Measurements from ENCODE around the gene WDR33. TPM values are rescaled to one million over a fixed set of nuclear protein-coding genes. Genes with fewer than 3 reads are reported as not detected.

WDR33 gene
- total RNA-seq, 1 experiment from 2014 or later: 46.7 TPM

DNA sequence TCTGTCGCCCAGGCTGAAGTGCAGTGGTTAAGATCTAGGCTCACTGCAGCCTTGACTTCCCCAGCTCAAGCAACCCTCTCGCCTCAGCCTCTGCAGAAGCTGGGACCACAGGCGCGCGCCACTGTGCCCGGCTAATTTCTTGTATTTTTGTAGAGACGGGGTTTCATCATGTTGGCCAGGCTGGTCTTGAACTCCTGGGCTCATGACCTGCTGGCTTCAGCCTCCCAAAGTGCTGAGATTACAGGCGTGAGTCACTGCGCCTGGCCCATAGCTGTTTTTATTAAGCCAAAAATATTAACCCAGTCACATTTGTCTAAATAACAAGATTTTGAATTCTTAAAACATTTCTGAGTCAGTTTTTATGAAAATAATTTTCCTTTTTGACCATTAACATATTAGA, 116.0 kb downstream of the WDR33 start:
- no peak overlapping the region for H3K27ac Mint-ChIP-seq (ENCODE audit: low read depth, unreplicated experiment)
- no peaks in the 10 kb centered on the region for H3K27me3 Mint-ChIP-seq (ENCODE audit: insufficient read depth, unreplicated experiment)
- H3K9me3 Mint-ChIP-seq (ENCODE audit: unreplicated experiment): peaks cover 17% of the 10 kb centered on the region
- CTCF ChIA-PET: no interaction called here
- intact Hi-C loops (cut with micrococcal nuclease): no loop called here
- POLR2A ChIA-PET: interaction anchor here (1.0 kb wide), 1 partner anchor 39 kb away, joined by 3 read pairs; no protein-coding TSS in a partner anchor
- H3K36me3 Mint-ChIP-seq (ENCODE audit: insufficient read depth, unreplicated experiment): no peaks in the 10 kb centered on the region
- no peak for DNase-seq (ENCODE audit: unreplicated experiment)
- no TSS peak for BruUV-seq (replicated peaks)
- TF ChIP-seq, protein P1, sequence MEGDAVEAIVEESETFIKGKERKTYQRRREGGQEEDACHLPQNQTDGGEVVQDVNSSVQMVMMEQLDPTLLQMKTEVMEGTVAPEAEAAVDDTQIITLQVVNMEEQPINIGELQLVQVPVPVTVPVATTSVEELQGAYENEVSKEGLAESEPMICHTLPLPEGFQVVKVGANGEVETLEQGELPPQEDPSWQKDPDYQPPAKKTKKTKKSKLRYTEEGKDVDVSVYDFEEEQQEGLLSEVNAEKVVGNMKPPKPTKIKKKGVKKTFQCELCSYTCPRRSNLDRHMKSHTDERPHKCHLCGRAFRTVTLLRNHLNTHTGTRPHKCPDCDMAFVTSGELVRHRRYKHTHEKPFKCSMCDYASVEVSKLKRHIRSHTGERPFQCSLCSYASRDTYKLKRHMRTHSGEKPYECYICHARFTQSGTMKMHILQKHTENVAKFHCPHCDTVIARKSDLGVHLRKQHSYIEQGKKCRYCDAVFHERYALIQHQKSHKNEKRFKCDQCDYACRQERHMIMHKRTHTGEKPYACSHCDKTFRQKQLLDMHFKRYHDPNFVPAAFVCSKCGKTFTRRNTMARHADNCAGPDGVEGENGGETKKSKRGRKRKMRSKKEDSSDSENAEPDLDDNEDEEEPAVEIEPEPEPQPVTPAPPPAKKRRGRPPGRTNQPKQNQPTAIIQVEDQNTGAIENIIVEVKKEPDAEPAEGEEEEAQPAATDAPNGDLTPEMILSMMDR (IDR thresholded peaks at IDR 0.05; ENCODE audit: unreplicated experiment): no peak
- peaks cover under 1% of the 10 kb centered on the region for H3K4me1 Mint-ChIP-seq (ENCODE audit: insufficient read depth, unreplicated experiment)
- no peak overlapping the region for H3K4me3 Mint-ChIP-seq (ENCODE audit: unreplicated experiment)

DNA sequence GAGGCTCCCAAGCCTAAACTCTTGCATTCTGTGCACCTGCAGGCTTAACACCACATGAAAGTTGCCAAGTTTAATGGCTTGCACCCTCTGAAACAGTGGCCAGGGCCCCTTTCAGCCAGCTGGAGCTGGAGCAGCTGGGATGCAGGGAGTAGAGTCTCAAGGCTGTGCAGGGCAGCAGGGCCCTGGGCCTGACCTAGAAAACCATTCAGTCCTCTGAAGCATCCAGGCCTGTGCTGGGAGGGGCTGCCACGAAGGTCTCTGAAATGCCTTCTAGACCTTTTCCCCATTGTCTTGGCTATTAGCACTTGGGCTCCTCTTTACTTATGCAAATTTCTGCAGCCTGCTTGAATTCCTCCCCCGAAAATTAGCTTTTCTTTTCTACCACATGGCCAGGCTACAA, 120.3 kb downstream of the WDR33 start:
- Mint-ChIP-seq H3K4me3 (ENCODE audit: unreplicated experiment) (no peak overlapping the region), H3K9me3 (ENCODE audit: unreplicated experiment) (peaks cover 17% of the 10 kb centered on the region), H3K27ac (ENCODE audit: low read depth, unreplicated experiment) (no peak overlapping the region), H3K36me3 (ENCODE audit: insufficient read depth, unreplicated experiment) (no peaks in the 10 kb centered on the region), H3K4me1 (ENCODE audit: insufficient read depth, unreplicated experiment) (no peaks in the 10 kb centered on the region), H3K27me3 (ENCODE audit: insufficient read depth, unreplicated experiment) (no peaks in the 10 kb centered on the region)
- POLR2A ChIA-PET: interaction anchor here (2.6 kb wide), 1 partner anchor 11 kb away, joined by 6 read pairs; the partner anchor contains the start of gene SFT2D3
- DNase-seq (ENCODE audit: unreplicated experiment): no peak
- CTCF ChIA-PET: no interaction called here
- intact Hi-C loops (cut with micrococcal nuclease): no loop called here
- no TSS peak for BruUV-seq (replicated peaks)
- TF ChIP-seq, protein P1 (IDR thresholded peaks at IDR 0.05; ENCODE audit: unreplicated experiment): no peak

DNA sequence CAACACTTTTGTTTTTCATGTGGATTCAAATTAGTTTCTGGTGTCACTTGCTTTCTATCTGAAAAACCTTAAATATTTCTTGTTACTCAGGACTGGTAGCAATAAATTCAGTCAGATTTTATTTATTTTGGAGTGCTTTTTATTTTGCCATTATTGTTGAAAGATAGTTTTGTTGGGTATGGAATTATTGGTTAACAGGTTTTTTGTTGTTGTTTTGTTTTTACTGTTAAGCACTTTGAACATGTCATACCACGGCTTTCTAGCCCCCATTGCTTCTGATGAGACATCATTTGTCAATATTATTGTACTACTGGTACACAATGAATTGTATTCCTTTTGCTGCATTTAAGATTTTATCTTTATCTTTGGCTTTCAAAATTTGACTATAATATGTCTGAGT, 122.6 kb downstream of the WDR33 start:
- TF ChIP-seq, protein P1 (IDR thresholded peaks at IDR 0.05; ENCODE audit: unreplicated experiment): no peak
- intact Hi-C loops (cut with micrococcal nuclease): no loop called here
- no peak for DNase-seq (ENCODE audit: unreplicated experiment)
- no TSS peak for BruUV-seq (replicated peaks)
- Mint-ChIP-seq H3K4me1 (ENCODE audit: insufficient read depth, unreplicated experiment) (no peaks in the 10 kb centered on the region), H3K27ac (ENCODE audit: low read depth, unreplicated experiment) (no peak overlapping the region), H3K4me3 (ENCODE audit: unreplicated experiment) (no peak overlapping the region), H3K27me3 (ENCODE audit: insufficient read depth, unreplicated experiment) (no peaks in the 10 kb centered on the region), H3K9me3 (ENCODE audit: unreplicated experiment) (peaks cover 17% of the 10 kb centered on the region), H3K36me3 (ENCODE audit: insufficient read depth, unreplicated experiment) (no peaks in the 10 kb centered on the region)
- ChIA-PET CTCF (no interaction called here), POLR2A (no interaction called here)

DNA sequence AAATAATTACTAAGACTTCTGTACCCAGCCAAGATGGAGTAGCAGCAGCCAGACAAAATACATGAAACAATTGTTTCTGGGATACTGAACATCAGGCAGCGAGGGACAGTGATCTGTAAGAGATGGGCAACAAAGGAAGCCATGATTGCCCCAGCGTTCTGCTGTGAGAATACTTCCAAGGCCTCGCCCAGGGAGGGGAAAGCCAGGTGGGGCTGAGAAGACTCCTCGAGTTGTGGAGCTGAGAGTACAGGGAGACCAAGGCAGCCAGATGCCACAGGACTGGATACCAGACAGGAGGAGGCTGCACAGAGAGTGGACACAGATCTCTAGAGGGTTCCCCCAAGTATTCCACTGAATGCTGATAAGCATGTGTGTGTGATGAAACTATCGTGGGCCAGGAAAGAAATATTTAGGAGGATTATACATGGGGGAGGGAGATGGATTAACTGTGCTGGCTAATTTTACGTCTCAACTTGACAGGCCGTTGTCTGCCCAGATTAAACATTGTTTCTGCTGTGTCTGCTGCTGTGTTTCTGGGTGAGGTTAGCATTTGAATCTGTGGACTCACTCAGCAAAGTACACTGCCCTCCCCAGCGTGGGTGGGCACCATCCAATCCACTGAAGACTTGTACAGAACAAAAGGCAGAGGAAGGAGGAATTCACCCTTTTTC, 125.4 kb downstream of the WDR33 start:
- intact Hi-C loops (cut with micrococcal nuclease): no loop called here
- no TSS peak for BruUV-seq (replicated peaks)
- POLR2A ChIA-PET: no interaction called here

More for the DNA sequence above, 125.4 kb downstream of the WDR33 start:
- Mint-ChIP-seq H3K27ac (ENCODE audit: low read depth, unreplicated experiment) (no peak overlapping the region), H3K4me3 (ENCODE audit: unreplicated experiment) (no peak overlapping the region), H3K4me1 (ENCODE audit: insufficient read depth, unreplicated experiment) (no peaks in the 10 kb centered on the region), H3K27me3 (ENCODE audit: insufficient read depth, unreplicated experiment) (no peaks in the 10 kb centered on the region), H3K36me3 (ENCODE audit: insufficient read depth, unreplicated experiment) (no peaks in the 10 kb centered on the region), H3K9me3 (ENCODE audit: unreplicated experiment) (no peaks in the 10 kb centered on the region)
- CTCF ChIA-PET: no interaction called here
- TF ChIP-seq, protein P1 (IDR thresholded peaks at IDR 0.05; ENCODE audit: unreplicated experiment): no peak
- no peak for DNase-seq (ENCODE audit: unreplicated experiment)

All from MCF 10A (cell line).